Activated naive CD8-positive, alpha-beta T cell treated with anti-CD3 and anti-CD28 coated beads, Interleukin-2, amount 10 ng/mL, durations not matched to agents 7 days and 5 days (primary cell): ENCODE data around the gene SCN8A. TPM values are rescaled to one million over a fixed set of nuclear protein-coding genes. Genes with fewer than 3 reads are reported as not detected.
"Not testable (repeated sequence)": the region's sequence is repeated elsewhere in the genome, so short reads cannot be mapped to it uniquely, and the experiment has no call there.

ENCODE experiments used
- ATAC-seq: fragments of 150-1000 bp; cut with Tn5 transposase; one replicate; pipeline ENCODE4 v1.10.0; 2021; ENCODE audit warnings: low read depth, moderate library complexity
- POLR2A ChIA-PET: fragments of 350-600 bp; sonication (Branson Sonifier 250); formaldehyde crosslinking; loops from one replicate; lab custom pipeline; 2021; ENCODE audit warnings: antibody characterized with exemption; lab: Charles Lee
- DNase-seq: peaks from one replicate; pipeline ENCODE4 v3.0.0; 2021
- H3K27ac Mint-ChIP-seq: one replicate; pipeline ENCODE4 v1.8.0; 2022; ENCODE audit warnings: mild to moderate bottlenecking, mixed read lengths
- H3K27me3 Mint-ChIP-seq: one replicate; pipeline ENCODE4 v1.8.0; 2022; ENCODE audit warnings: mild to moderate bottlenecking, moderate library complexity, mixed read lengths
- H3K36me3 Mint-ChIP-seq: one replicate; pipeline ENCODE4 v1.8.0; 2021; ENCODE audit warnings: mild to moderate bottlenecking, mixed read lengths
- H3K4me1 Mint-ChIP-seq: one replicate; pipeline ENCODE4 v1.8.0; 2021; ENCODE audit warnings: mixed read lengths
- H3K4me3 Mint-ChIP-seq: one replicate; pipeline ENCODE4 v1.8.0; 2022; ENCODE audit warnings: mild to moderate bottlenecking, moderate library complexity, mixed read lengths
- H3K9me3 Mint-ChIP-seq: one replicate; pipeline ENCODE4 v1.8.0; 2021; ENCODE audit warnings: mixed read lengths
- total RNA-seq, 2 experiments: library from RNA; stranded (reverse); gene quantifications; one replicate each; pipeline ENCODE4 v1.2.3, GENCODE V29; 2021

Gene SCN8A
- total RNA-seq, 2 experiments from 2014 or later, result 0.96 to 1.3 TPM

- H3K27me3 Mint-ChIP-seq, result peaks cover 54% of the 10 kb centered on the region
- H3K4me1 Mint-ChIP-seq, result peaks cover 14% of the 10 kb centered on the region
- H3K9me3 Mint-ChIP-seq, result no peaks in the 10 kb centered on the region
- DNase-seq (peak; percentile 34), ATAC-seq (no peak)
- POLR2A ChIA-PET, result interaction anchor here (0.7 kb wide), 1 partner anchor 55 kb away, joined by 3 read pairs; no protein-coding TSS in a partner anchor
- no peaks in the 10 kb centered on the region for H3K36me3 Mint-ChIP-seq
- no peak overlapping the region for H3K27ac Mint-ChIP-seq
- no peak overlapping the region for H3K4me3 Mint-ChIP-seq
These were observed 2.5 kb downstream of the SCN8A start for GRCh38 chr12:51593539-51593938.

GRCh38 chr12:51598156-51598555, 7.1 kb downstream of the SCN8A start:
- Mint-ChIP-seq H3K4me1 (peaks cover under 1% of the 10 kb centered on the region), H3K36me3 (no peaks in the 10 kb centered on the region), H3K4me3 (no peak overlapping the region), H3K27ac (no peak overlapping the region), H3K27me3 (peaks cover 42% of the 10 kb centered on the region), H3K9me3 (no peaks in the 10 kb centered on the region)
- ATAC-seq (no peak), DNase-seq (no peak)
- POLR2A ChIA-PET, result no interaction called here

- POLR2A ChIA-PET, result no interaction called here
- Mint-ChIP-seq H3K27ac (no peak overlapping the region), H3K4me3 (no peak overlapping the region), H3K9me3 (no peaks in the 10 kb centered on the region), H3K27me3 (peaks cover 42% of the 10 kb centered on the region), H3K4me1 (no peaks in the 10 kb centered on the region), H3K36me3 (peaks cover 1% of the 10 kb centered on the region)
- DNase-seq (no peak), ATAC-seq (no peak)
These were observed 9.7 kb downstream of the SCN8A start for GRCh38 chr12:51600721-51601120.

GRCh38 chr12:51601241-51601640, 10.2 kb downstream of the SCN8A start:
- H3K36me3 Mint-ChIP-seq, result peaks cover 2% of the 10 kb centered on the region
- POLR2A ChIA-PET, result no interaction called here
- H3K4me1 Mint-ChIP-seq, result no peaks in the 10 kb centered on the region
- no peak overlapping the region for H3K27ac Mint-ChIP-seq
- H3K9me3 Mint-ChIP-seq, result no peaks in the 10 kb centered on the region
- DNase-seq (no peak), ATAC-seq (no peak)
- H3K4me3 Mint-ChIP-seq, result no peak overlapping the region
- peaks cover 46% of the 10 kb centered on the region for H3K27me3 Mint-ChIP-seq

GRCh38 chr12:51605896-51606295, 14.9 kb downstream of the SCN8A start:
- H3K9me3 Mint-ChIP-seq, ATAC-seq: not testable (repeated sequence)
- H3K4me1 Mint-ChIP-seq, result peaks cover 16% of the 10 kb centered on the region

GRCh38 chr12:51607197-51607596, 16.2 kb downstream of the SCN8A start:
- DNase-seq, H3K36me3 Mint-ChIP-seq, H3K27ac Mint-ChIP-seq, H3K9me3 Mint-ChIP-seq, H3K4me3 Mint-ChIP-seq, POLR2A ChIA-PET, ATAC-seq: not testable (repeated sequence)
- H3K27me3 Mint-ChIP-seq, result peaks cover 11% of the 10 kb centered on the region
- H3K4me1 Mint-ChIP-seq, result peaks cover 16% of the 10 kb centered on the region

More at GRCh38 chr12:51605896-51606295, 14.9 kb downstream of the SCN8A start:
- DNase-seq, H3K36me3 Mint-ChIP-seq, H3K4me3 Mint-ChIP-seq, POLR2A ChIA-PET, H3K27ac Mint-ChIP-seq: not testable (repeated sequence)
- peaks cover 15% of the 10 kb centered on the region for H3K27me3 Mint-ChIP-seq

GRCh38 chr12:51620448-51620847, 29.4 kb downstream of the SCN8A start:
- Mint-ChIP-seq H3K27ac (no peak overlapping the region), H3K36me3 (no peaks in the 10 kb centered on the region), H3K27me3 (peaks cover 11% of the 10 kb centered on the region), H3K9me3 (no peaks in the 10 kb centered on the region), H3K4me1 (no peaks in the 10 kb centered on the region), H3K4me3 (no peak overlapping the region)
- DNase-seq, result no peak
- POLR2A ChIA-PET, result no interaction called here
- no peak for ATAC-seq

- Mint-ChIP-seq H3K27me3 (peaks cover 15% of the 10 kb centered on the region), H3K36me3 (no peaks in the 10 kb centered on the region), H3K4me1 (no peaks in the 10 kb centered on the region), H3K9me3 (no peaks in the 10 kb centered on the region), H3K4me3 (no peak overlapping the region), H3K27ac (no peak overlapping the region)
- DNase-seq, result no peak
- POLR2A ChIA-PET, result no interaction called here
- no peak for ATAC-seq
These were observed 30.3 kb downstream of the SCN8A start for GRCh38 chr12:51621156-51621922.

- ATAC-seq (no peak), DNase-seq (no peak)
- no peaks in the 10 kb centered on the region for H3K36me3 Mint-ChIP-seq
- no peaks in the 10 kb centered on the region for H3K9me3 Mint-ChIP-seq
- H3K27me3 Mint-ChIP-seq, result peaks cover 15% of the 10 kb centered on the region
- no peak overlapping the region for H3K27ac Mint-ChIP-seq
- POLR2A ChIA-PET, result no interaction called here
- H3K4me3 Mint-ChIP-seq, result no peak overlapping the region
- no peaks in the 10 kb centered on the region for H3K4me1 Mint-ChIP-seq
These were observed 31.5 kb downstream of the SCN8A start for GRCh38 chr12:51622564-51622963.

- Mint-ChIP-seq H3K9me3 (no peaks in the 10 kb centered on the region), H3K27me3 (peaks cover 18% of the 10 kb centered on the region), H3K4me3 (no peak overlapping the region), H3K4me1 (no peaks in the 10 kb centered on the region), H3K36me3 (no peaks in the 10 kb centered on the region), H3K27ac (no peak overlapping the region)
- POLR2A ChIA-PET, result no interaction called here
- DNase-seq (no peak), ATAC-seq (no peak)
These were observed 34.3 kb downstream of the SCN8A start for GRCh38 chr12:51625370-51625769.

GRCh38 chr12:51626115-51626514, 35.1 kb downstream of the SCN8A start:
- H3K27ac Mint-ChIP-seq, result no peak overlapping the region
- ATAC-seq, result no peak
- H3K9me3 Mint-ChIP-seq, result no peaks in the 10 kb centered on the region
- H3K4me3 Mint-ChIP-seq, result no peak overlapping the region
- POLR2A ChIA-PET, result no interaction called here
- no peak for DNase-seq
- H3K36me3 Mint-ChIP-seq, result no peaks in the 10 kb centered on the region
- H3K27me3 Mint-ChIP-seq, result peaks cover 16% of the 10 kb centered on the region
- H3K4me1 Mint-ChIP-seq, result no peaks in the 10 kb centered on the region

- POLR2A ChIA-PET, result no interaction called here
- no peak for ATAC-seq
- H3K9me3 Mint-ChIP-seq, result no peaks in the 10 kb centered on the region
- peaks cover 16% of the 10 kb centered on the region for H3K27me3 Mint-ChIP-seq
- H3K36me3 Mint-ChIP-seq, result no peaks in the 10 kb centered on the region
- H3K27ac Mint-ChIP-seq, result no peak overlapping the region
- DNase-seq, result no peak
- no peaks in the 10 kb centered on the region for H3K4me1 Mint-ChIP-seq
- H3K4me3 Mint-ChIP-seq, result no peak overlapping the region
These were observed 35.6 kb downstream of the SCN8A start for GRCh38 chr12:51626629-51627028.

GRCh38 chr12:51630256-51630880, 39.3 kb downstream of the SCN8A start:
- ATAC-seq (no peak), DNase-seq (no peak)
- Mint-ChIP-seq H3K27ac (no peak overlapping the region), H3K4me1 (no peaks in the 10 kb centered on the region), H3K27me3 (peaks cover 19% of the 10 kb centered on the region), H3K36me3 (no peaks in the 10 kb centered on the region), H3K4me3 (no peak overlapping the region), H3K9me3 (no peaks in the 10 kb centered on the region)
- POLR2A ChIA-PET, result no interaction called here

GRCh38 chr12:51630986-51631385, 40.0 kb downstream of the SCN8A start:
- H3K27me3 Mint-ChIP-seq, result peaks cover 16% of the 10 kb centered on the region
- POLR2A ChIA-PET, result no interaction called here

More at GRCh38 chr12:51630986-51631385, 40.0 kb downstream of the SCN8A start:
- Mint-ChIP-seq H3K4me1 (no peaks in the 10 kb centered on the region), H3K4me3 (no peak overlapping the region), H3K9me3 (no peaks in the 10 kb centered on the region), H3K36me3 (no peaks in the 10 kb centered on the region), H3K27ac (no peak overlapping the region)
- ATAC-seq, result no peak
- no peak for DNase-seq
